HG02588 (cell line): ENCODE results near the gene AKAP10.
"Not testable (repeated sequence)": the region's sequence is repeated elsewhere in the genome, so short reads cannot be mapped to it uniquely, and the experiment has no call there.

Experiments used
- ATAC-seq: cut with Tn5 transposase; IDR thresholded peaks from one replicate; pipeline ENCODE4 v1.9.1; 2021; ENCODE audit warnings: mild to moderate bottlenecking, moderate library complexity; ENCODE audit not compliant: unreplicated experiment

The AKAP10 gene

DNA sequence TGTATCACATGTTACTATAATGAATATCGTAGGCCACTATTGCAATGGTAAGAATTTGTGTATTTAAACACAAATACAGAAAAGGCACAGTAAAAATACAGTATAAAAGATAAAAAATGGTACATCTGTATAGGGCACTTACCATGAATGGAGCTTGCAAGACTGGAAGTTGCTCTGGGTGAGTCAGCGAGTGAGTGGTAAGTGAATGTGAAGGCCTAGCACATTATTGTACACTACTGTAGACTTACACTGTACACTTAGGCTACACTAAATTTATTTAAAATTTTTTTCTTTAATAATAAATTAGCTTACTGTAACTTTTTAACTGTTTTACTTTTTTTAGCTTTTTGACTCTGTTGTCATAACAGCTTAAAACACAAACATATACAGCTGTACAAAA is 42.5 kb downstream of the AKAP10 start:
- no peak for ATAC-seq

DNA sequence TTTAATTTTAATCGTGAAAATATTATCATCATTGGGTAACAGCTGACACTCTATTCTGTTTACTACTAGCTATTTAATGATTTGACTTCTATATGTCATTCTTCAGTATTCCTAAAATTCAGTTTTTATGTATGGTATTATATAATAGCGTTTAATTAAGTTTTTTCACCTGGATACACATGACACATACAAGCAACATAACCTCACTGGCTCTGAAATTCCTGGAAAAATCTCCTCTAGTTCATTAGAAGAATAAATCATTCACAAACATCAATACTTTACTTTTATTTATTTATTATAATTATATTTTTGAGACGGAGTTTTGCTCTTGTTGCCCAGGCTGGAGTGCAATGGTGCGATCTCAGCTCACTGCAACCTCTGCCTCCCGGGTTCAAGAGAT is 44.0 kb downstream of the AKAP10 start:
- ATAC-seq: no peak

DNA sequence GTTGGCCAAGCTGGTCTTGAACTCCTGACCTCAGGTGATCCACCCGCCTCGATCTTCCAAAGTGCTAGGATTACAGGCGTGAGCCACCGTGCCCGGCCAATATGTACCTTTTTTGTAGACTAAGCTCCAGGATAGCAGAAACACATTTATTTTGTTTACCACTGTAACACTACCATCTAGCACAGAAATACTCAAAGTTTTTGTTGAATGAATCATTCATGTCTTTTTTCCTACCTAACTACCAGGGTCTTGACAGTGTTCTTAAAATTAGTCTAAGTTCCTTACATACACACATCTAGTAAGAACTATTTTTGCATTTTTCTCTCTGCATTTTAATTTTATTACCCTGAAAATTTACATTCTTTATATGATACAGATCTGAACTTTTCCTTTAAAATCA is 44.4 kb downstream of the AKAP10 start:
- no peak for ATAC-seq

DNA sequence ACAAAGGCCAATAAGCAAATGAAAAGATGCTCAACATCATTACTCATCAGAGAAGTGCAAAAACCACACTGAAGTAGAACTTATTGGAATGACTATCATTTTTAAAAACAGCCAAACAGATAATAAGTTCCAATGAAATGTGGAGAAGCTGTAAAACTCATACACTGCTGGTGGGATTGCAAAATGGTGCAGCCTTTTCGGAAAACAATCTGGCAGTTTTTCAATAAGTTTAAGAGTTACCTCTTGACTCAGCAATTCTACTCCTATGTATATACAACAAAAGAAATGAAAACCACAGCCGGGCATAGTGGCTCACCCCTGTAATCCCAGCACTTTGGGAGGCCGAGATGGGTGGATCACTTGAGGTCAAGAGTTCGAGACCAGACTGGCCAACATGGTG is 49.3 kb downstream of the AKAP10 start:
- ATAC-seq: no peak

DNA sequence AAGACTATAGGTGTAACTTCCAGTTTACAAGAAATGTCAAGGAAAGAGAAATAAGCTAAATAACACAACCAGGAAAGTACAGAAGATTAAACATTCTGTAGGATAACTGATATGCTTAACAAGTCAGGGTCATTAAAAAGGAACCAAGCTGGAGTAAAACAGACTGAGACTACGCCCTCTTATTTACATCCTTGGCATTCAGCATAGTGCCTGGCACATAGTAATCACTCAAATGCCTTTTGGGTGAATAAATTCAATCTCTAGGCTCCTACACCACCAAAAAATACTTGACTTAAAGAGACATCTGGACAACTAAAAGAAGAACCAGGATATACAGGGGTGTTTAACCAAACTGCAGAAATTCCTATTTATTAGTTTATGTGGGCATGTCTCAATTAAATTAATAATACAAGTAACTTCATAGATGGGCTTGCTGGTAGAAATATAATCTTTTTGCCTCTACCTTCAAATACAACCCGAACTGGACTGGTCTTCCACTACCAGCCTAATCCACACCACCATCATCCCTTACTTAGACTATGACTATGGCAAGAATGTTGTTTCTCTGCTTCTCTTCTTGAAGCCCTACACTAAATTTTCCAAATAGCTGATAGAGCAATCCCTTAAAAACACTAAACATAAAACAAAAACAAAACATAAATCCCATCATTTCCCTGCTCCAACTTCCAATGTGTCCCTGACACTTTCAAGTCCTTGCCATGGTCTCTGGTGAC is 62.2 kb downstream of the AKAP10 start:
- ATAC-seq: no peak

DNA sequence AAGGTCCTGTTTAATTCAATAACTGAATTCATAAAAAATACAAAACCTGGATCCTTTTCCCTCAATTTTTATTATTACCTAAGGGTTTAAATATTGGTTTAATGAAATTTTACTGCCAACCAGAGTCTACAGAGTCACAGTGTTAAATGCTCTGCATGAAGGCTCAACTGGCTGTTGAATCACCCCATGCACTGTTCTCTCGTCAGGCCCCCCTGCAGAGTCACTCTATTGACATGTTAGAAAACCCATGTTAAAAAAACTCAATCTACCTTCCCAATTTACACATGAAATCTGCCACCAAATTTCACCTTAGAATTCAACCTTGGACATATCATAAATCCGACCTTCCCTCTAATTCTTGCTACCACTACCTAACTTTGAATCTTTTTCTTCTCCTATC is 66.6 kb downstream of the AKAP10 start:
- no peak for ATAC-seq

DNA sequence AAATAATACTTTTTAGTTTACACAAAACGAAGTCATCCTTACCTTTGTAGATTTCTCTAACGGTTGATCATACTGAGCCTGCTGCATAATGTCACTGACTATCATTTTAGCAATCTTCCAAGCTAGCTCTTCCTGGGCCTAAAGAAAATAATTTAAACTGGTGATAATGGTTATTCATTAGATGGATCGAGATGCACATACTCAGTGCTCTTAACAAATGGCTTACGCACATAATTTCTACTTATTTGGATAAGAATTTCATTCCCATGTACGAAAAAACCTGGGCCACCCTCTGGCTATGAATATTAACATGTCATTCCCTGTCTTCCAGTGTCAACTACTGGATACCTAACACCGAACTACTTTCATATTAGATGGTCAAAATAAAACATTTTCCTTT is 68.5 kb downstream of the AKAP10 start:
- no peak for ATAC-seq

DNA sequence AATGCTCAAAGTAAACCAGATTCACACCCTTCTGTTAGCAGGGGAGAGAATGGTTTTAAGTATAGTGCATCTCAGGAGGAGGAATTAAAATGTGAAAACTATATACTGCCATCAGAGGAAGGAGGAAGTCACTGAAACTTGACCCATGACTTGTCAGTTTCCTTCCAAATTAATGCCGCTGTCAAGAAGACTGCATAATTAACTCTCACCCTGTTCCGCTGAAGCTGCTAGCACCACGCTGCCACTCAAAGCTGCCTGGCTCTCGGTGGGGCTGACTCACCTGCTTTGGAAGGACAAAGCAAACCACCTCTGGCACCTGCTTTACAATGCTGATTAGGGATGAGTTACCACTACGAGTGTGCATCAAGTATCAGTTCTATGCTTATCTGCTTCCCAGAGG is 72.1 kb downstream of the AKAP10 start:
- ATAC-seq: no peak

DNA sequence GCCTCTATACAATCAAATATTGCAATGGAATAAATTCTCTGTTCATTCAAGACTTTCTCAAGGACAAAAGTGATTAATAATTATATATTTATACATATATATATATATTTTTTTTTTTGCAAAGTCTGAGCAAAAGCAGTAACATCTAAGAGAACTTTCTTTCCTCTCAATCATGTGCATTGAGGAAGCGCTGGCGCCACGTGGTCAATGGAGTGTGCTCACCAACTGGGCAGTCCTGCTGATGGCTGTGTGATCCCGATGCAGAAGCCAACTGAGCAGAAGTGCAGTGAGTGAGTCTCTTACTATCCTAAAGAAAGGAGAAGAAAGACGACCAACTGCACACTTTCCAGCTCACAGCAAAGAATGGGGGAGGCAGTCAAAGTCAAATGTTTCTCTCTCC is 72.7 kb downstream of the AKAP10 start:
- no peak for ATAC-seq

DNA sequence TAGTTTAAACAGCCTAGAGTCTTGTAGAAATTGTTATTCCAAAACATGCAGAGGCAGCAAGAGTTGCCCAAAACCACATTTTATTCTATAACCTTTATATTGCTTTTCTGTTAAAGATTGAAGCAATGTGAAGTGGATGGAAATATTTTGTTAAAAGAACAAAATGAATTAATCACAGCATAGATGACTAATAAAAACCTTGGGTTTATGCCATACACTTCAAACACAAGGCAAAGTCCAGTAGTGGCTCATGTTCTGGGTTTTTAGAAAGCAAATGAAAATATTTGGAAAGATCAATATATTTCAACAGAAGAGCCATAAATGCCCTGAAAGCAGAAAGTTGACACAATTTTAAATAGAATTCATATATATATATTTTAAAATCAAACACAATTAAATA is 73.2 kb downstream of the AKAP10 start:
- ATAC-seq: no peak

DNA sequence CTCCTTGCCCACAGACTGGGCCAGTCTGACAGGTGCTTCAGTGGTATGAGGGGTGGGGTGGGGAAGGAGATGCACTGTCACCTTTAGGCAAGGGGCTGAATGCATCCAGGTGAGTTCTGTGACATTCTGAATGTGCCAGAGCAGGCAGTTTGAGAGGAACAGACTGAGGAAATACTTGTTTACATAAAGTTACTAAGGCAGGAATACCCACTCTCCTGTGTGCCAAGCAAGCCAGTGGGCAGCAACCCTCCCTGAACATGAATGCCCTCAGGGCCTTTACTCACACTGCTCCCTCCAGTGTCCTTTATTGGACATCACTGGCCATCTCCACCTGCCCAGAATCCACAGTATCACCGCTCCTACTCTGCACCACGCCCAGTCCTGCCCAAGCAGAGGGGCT is 76.8 kb downstream of the AKAP10 start:
- ATAC-seq: no peak

DNA sequence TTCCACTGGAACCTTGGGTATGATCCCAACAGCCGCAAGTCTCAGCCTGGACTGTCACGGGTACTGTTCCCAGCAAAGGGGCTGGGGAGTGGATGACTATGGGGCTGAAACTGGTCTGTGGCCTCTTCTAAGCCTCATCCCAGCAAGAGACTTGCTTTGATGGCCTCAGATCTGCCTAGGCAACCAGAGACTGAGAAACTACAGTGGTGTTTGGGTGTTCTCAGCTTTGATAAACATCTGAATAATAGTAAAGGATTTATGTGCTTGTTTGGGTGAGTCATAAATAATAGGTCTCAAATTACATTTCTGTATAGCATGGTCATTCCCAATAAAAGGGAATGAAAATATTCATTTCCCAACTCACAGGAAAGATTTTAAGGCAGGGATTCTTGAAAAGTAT is 79.7 kb downstream of the AKAP10 start:
- no peak for ATAC-seq

DNA sequence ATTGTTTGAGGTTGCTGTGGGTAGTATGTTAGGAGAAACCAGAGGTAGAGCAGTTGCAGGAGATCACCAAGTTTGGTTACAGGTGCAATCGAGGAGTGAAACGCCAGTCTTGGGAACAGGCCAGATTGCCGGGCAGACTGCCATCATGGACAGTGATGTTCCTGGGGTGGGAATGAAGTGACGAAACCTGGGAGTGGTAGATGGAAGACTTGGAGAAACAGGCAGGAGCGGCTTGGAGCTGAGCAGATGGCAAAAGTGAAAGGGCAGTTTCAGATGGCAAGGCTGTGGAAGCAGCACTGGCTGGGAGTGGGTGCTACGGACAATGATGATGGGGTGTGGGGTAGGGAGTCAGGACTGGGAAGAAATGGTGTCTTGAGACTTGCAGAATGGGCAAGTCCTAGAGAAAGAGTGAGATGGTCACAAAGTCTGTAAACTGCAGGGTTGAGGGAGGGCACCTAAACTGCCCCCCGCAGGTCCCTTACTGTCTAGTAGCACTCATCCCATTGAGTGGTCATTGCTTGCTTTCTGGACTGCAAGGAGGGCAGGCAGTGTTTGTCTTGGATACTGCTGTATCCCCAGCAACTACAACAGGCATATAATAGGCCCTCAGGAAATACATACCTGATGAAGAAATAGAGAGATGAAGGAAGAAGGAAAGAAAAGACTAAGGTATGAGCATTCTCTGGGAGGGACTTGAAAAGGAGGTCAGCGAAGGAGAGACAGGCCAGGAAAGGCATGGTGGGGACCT is 80.4 kb downstream of the AKAP10 start:
- no peak for ATAC-seq

DNA sequence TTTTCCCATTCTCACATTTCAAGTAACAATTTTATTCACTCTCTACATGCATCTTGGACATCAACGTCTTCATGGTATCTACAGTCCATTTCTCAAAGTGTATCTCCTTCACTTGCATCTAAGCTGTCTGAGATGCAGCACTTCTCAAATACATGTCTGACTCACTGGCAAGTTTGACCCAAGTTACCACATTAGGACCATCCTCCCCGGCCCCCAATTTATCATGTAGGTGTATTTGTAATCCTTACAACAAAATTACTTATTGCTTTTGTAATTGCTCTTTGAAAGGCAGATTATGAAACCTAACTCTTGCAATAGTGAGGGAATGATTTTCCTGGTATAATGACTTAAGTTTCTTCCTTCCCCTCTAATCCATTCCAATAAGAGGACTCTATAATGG is 80.9 kb downstream of the AKAP10 start:
- no peak for ATAC-seq

DNA sequence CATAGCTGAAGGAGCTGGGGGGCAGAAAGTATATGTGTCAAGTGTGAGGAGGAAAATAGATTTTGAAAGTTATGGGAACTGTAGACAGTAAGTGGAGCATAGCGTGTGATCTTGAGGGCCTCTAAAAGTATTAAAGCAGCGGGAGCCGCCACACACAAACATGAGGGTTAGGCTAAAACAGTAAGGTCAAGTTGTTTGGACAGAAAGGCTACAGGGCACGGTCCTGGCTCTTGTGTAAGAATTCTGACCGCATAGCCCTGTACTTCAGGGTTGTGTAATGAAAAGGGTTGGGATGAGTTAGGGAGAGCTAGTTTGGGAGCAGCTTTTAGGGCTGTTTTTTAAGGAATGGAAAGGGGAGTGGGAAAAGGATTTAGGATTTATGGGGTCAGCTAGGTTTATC is 87.1 kb downstream of the AKAP10 start:
- ATAC-seq: not testable (repeated sequence)

DNA sequence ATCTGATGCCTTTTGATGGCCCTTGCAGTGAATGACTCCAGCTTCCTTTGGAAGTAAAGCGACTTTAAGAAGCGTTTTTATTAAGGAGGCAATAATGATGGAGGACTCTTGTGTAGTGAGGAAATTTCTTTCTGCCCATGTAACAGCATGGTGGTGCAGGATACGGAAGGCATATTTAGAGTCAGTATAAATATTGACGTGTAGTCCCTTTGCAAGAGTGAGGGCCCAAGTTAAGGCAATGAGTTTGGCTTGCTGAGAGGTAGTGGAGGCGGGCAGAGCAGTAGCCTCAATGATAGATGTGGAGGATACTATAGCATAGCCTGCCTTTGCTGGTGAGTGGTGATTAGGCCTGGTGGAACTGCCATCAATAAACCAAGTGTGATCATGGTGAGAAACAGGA is 87.6 kb downstream of the AKAP10 start:
- not testable (repeated sequence) for ATAC-seq

DNA sequence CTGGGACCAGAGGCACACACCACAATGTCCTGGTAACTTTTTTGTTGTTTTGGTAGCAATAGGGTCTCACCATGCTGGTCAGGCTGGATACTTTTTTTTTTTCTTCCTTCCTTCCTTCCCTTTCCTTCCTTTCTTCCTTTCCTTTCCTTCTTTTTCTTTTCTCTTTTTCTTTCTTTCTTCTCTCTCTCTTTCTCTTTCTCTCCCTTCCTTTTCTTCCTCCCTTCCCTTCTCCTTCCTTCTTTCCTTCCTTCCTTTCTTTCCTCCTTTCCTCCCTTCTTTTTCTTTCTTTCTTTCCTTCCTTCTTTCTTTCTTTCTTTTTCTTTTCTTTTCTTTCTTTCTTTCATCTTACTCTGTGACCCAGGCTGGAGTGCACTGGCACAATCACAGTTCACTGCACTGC is 91.5 kb downstream of the AKAP10 start:
- no peak for ATAC-seq

DNA sequence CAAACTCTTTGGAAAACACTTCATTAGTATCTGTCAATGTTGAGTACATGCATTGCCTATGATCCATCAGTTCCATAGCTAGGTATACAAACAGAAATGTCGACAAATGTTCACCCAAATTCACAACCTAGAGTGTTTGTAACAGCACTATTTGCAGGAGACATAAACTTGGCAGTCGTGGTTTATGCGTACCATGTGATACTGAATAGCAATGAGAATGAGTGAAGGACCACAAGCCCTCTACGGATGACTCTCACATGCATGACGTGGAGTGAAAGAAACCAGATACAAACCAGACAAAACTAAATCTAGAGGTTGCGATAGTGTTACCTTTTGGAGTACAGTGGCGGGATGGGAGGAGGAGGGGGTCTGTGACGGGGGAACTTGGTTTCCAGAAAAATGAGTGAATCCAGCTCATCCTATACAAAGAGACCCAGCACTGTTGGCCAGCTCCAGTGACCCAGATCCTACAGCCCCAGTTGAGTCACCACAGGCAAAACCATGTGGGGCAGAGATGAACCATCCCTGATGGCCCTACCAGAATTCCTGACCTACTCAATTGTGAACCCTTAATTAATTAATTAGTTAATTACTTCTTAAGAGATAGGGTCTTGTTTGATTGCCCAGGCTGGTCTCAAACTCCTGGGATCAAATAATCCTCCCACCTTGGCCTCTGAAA is 94.0 kb downstream of the AKAP10 start:
- no peak for ATAC-seq

DNA sequence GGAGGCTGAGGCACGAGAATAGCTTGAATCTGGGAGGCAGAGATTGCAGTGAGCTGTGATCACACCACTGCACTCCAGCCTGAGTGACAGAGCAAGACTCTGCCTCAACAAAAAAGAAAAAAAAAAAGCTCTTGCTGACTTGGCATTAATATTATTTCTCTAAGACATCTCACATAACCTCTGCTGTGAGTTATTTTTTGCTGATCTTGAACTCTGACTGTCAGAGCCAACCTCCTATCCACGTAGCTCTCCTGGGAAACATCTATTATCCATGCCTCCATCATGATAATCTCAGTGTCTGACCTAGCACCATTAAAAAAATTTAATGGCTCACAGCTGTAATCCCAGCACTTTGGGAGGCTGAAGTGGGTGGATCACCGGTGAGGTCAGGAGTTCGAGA is 97.2 kb downstream of the AKAP10 start:
- no peak for ATAC-seq

DNA sequence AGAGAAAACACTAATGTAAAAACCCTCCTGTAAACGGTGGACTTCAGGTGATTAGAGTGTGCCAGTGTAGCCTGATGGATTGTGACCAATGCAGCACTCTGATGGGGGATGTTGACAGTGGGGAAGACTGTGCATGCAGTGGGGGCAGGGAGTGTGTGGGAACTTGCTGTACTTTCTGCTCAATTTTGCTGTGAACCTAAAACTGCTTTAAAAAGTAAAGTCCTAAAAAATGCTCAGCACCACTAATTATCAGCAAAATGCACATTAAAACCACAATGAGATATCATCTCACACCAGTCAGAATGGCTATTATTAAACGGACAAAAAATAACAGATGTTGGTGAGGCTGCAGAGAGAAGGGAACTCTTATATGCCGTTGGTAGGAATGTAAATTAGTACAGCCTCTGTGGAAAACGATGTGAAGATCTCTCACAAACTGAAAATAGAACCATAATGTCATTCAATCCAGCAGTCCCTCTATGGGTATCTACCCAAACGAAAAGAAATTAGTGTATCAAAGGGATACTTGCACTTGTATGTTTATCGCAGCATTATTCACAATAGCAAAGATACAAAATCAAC is 100.2 kb downstream of the AKAP10 start:
- ATAC-seq: no peak

DNA sequence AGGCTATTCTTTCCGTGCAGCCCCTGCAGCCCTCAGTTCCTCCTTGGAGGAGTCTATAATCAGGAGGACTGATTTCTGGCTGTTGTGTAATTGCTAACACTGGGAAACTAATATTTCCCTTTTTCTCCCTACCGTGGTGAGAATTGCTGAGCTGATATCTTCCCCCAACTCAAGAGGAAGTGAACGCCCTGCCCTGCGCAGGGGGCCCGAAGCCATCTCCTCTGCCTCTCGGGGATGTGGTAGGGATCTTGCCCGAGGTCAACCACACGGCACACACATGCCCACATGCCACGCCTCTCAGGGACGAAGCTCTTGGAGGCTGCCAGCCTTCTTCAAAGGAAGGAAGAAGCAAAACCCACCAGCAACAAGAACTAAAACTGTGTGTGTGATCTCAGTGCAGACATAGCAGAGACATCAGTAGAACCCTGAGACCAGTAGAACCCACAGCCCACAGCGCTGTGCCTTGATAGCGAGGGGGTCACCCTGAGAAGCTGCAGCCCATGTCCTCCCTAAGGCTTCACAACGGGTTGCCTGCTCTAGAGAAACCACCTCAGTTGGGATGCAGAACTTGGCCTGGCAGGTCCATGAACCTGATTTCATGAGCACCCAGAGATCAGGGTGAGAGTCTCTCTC is 101.0 kb downstream of the AKAP10 start:
- ATAC-seq: no peak
